HepG2 (cell line): Measurements from ENCODE around the gene XXYLT1. TPM values are rescaled to one million over a fixed set of nuclear protein-coding genes. Genes with fewer than 3 reads are reported as not detected.

Source experiments
- FOXO4 ChIP-seq: sonication (generic); formaldehyde crosslinking; conservative IDR thresholded peaks from 2 replicates; pipeline ENCODE4 v1.8.1; 2023; ENCODE audit warnings: missing genetic modification reagents
- HDAC1 ChIP-seq: sonication (generic); formaldehyde crosslinking; IDR thresholded peaks from 2 replicates; pipeline ENCODE4 v1.5.1; 2020; ENCODE audit warnings: mild to moderate bottlenecking, missing genetic modification reagents
- MBD4 ChIP-seq: IDR thresholded peaks from 2 replicates; pipeline ENCODE4 v1.6.1; 2012; ENCODE audit warnings: low read length, inconsistent platforms, borderline replicate concordance
- PRDM10 ChIP-seq: sonication (generic); formaldehyde crosslinking; IDR thresholded peaks from 2 replicates; pipeline ENCODE4 v1.4.0; 2020; ENCODE audit warnings: low read depth, missing genetic modification reagents
- SP140L ChIP-seq: sonication (generic); formaldehyde crosslinking; IDR thresholded peaks from 2 replicates; pipeline ENCODE4 v1.4.0; 2020; ENCODE audit warnings: missing genetic modification reagents, borderline replicate concordance
- ZNF101 ChIP-seq: sonication (generic); formaldehyde crosslinking; IDR thresholded peaks from 2 replicates; pipeline ENCODE4 v1.4.0; 2020; ENCODE audit warnings: mild to moderate bottlenecking, low read depth, missing genetic modification reagents, borderline replicate concordance
- ZNF292 ChIP-seq: sonication (generic); formaldehyde crosslinking; IDR thresholded peaks from 2 replicates; pipeline ENCODE4 v1.8.1; 2022; ENCODE audit warnings: mild to moderate bottlenecking, low read depth, missing genetic modification reagents, borderline replicate concordance
- ZNF646 ChIP-seq: sonication (generic); formaldehyde crosslinking; IDR thresholded peaks from 2 replicates; pipeline ENCODE4 v1.9.0; 2021; ENCODE audit warnings: mild to moderate bottlenecking, missing genetic modification reagents
- ZNF678 ChIP-seq: sonication (generic); formaldehyde crosslinking; IDR thresholded peaks from 2 replicates; pipeline ENCODE4 v1.4.0; 2020; ENCODE audit warnings: mild to moderate bottlenecking, missing genetic modification reagents
- polyA plus RNA-seq, 8 experiments: library from polyadenylated mRNA; depleted of rRNA in 3 of 8; stranded (reverse) in 7 of 8; unstranded in 1 of 8; fragments of >200 nt; fragmentation: Illumina TruSeq in 4 of 8; extraction: Trizol in 4 of 8; gene quantifications; 2 replicates each; pipeline versions ENCODE4 v1.2.1 to v1.2.3, GENCODE V29; 2011 to 2016; ENCODE audit warnings: low read depth in 4 of 8, missing spikeins in 1 of 8, mixed read lengths in 1 of 8; ENCODE audit not compliant: insufficient read depth in 1 of 8
- total RNA-seq, 5 experiments: library from RNA; depleted of rRNA; stranded (reverse); fragments of >200 nt; fragmentation: Illumina TruSeq; extraction: Trizol; gene quantifications; 2 replicates each; pipeline ENCODE4 v1.2.3, GENCODE V29; 2016; ENCODE audit warnings: low read depth in 1 of 5
- TF ChIP-seq, protein P1 (sequence below), 2 experiments: sonication (generic) in 1 of 2; formaldehyde crosslinking in 1 of 2; IDR thresholded peaks; 2 replicates each; pipeline versions ENCODE4 v1.5.1 to v1.6.1; 2011 to 2020; ENCODE audit warnings: borderline replicate concordance in 1 of 2, low read depth in 1 of 2, low read length in 1 of 2, mild to moderate bottlenecking in 1 of 2, missing genetic modification reagents in 1 of 2, moderate library complexity in 1 of 2
- TF ChIP-seq, protein P2 (sequence below): IDR thresholded peaks from 2 replicates; pipeline ENCODE4 v1.6.1; 2018; ENCODE audit warnings: missing genetic modification reagents, mild to moderate bottlenecking, missing compliant biosample characterization

The XXYLT1 gene
- total and polyA plus RNA-seq, 2 of the 13 experiments (the other 11 are each of a cell fraction or from before 2014, with no cell fraction given) = 17.7 to 19.0 TPM

GRCh38 chr3:195198426-195199346 lies 72.3 kb downstream of the XXYLT1 start (continued):
- TF ChIP-seq ZNF101 (CRISPR knock-in tag) (no peak), PRDM10 (CRISPR knock-in tag) (no peak), FOXO4 (CRISPR knock-in tag) (no peak), HDAC1 (CRISPR knock-in tag) (peak; percentile 24; the same call in 1 of the 2 replicates), SP140L (CRISPR knock-in tag) (no peak), ZNF646 (CRISPR knock-in tag) (no peak), MBD4 (no peak), ZNF292 (CRISPR knock-in tag) (peak; percentile 39; the same call in 1 of the 2 replicates), ZNF678 (CRISPR knock-in tag) (no peak)
- TF ChIP-seq, protein P1, sequence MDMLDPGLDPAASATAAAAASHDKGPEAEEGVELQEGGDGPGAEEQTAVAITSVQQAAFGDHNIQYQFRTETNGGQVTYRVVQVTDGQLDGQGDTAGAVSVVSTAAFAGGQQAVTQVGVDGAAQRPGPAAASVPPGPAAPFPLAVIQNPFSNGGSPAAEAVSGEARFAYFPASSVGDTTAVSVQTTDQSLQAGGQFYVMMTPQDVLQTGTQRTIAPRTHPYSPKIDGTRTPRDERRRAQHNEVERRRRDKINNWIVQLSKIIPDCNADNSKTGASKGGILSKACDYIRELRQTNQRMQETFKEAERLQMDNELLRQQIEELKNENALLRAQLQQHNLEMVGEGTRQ (IDR thresholded peaks at IDR 0.05; ENCODE audit: low read depth, low read length) = no peak
- TF ChIP-seq, protein P1 (CRISPR knock-in tag; IDR thresholded peaks at IDR 0.05; ENCODE audit: borderline replicate concordance) = no peak
- TF ChIP-seq, protein P2, sequence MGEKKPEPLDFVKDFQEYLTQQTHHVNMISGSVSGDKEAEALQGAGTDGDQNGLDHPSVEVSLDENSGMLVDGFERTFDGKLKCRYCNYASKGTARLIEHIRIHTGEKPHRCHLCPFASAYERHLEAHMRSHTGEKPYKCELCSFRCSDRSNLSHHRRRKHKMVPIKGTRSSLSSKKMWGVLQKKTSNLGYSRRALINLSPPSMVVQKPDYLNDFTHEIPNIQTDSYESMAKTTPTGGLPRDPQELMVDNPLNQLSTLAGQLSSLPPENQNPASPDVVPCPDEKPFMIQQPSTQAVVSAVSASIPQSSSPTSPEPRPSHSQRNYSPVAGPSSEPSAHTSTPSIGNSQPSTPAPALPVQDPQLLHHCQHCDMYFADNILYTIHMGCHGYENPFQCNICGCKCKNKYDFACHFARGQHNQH = peak; percentile 87
